Esophagus muscularis mucosa (tissue), 3 donors: ENCODE data around the gene DPH3.

Experiments
- POLR2A ChIP-seq: fragments of 450-650 bp; IDR thresholded peaks from one replicate; pipeline ENCODE4 v1.6.1; 2017; ENCODE audit warnings: antibody characterized with exemption, moderate library complexity, mild to moderate bottlenecking, low read depth
- POLR2AphosphoS5 ChIP-seq, 2 donors: sonication (generic); formaldehyde crosslinking; IDR thresholded peaks; one replicate each; pipeline ENCODE4 v1.6.1; 2017; ENCODE audit warnings: antibody characterized with exemption in 2 of 2
- TF ChIP-seq, protein P1 (sequence below), 3 experiments: fragments of 200-600 bp in 2 of 3; fragments of 450-650 bp in 1 of 3; sonication (generic) in 2 of 3; IDR thresholded peaks; one replicate each; pipeline ENCODE4 v1.5.1; 2017 to 2019; ENCODE audit warnings: antibody characterized with exemption in 3 of 3, mild to moderate bottlenecking in 2 of 3, moderate library complexity in 1 of 3

GRCh38 chr3:16280671-16281070 is 15.9 kb upstream of the DPH3 start:
- TF ChIP-seq, protein P1, sequence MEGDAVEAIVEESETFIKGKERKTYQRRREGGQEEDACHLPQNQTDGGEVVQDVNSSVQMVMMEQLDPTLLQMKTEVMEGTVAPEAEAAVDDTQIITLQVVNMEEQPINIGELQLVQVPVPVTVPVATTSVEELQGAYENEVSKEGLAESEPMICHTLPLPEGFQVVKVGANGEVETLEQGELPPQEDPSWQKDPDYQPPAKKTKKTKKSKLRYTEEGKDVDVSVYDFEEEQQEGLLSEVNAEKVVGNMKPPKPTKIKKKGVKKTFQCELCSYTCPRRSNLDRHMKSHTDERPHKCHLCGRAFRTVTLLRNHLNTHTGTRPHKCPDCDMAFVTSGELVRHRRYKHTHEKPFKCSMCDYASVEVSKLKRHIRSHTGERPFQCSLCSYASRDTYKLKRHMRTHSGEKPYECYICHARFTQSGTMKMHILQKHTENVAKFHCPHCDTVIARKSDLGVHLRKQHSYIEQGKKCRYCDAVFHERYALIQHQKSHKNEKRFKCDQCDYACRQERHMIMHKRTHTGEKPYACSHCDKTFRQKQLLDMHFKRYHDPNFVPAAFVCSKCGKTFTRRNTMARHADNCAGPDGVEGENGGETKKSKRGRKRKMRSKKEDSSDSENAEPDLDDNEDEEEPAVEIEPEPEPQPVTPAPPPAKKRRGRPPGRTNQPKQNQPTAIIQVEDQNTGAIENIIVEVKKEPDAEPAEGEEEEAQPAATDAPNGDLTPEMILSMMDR (IDR thresholded peaks at IDR 0.05) = no peak
- no peak for TF ChIP-seq POLR2A
- no peak for TF ChIP-seq POLR2AphosphoS5 (IDR thresholded peaks at IDR 0.05)
